HFFc6 (cell line): Measurements from ENCODE around the gene OTX1. TPM values are rescaled to one million over a fixed set of nuclear protein-coding genes. Genes with fewer than 3 reads are reported as not detected.

Experiments used
- DNase-seq: peaks from one replicate; pipeline ENCODE4 v3.0.0-alpha.2; 2018
- H3K27ac Mint-ChIP-seq: 2 replicates; pipeline ENCODE4 v1.8.0; 2020; ENCODE audit warnings: mild to moderate bottlenecking, mixed read lengths
- H3K27me3 Mint-ChIP-seq: 2 replicates; pipeline ENCODE4 v1.8.0; 2021; ENCODE audit warnings: mild to moderate bottlenecking, moderate library complexity, mixed read lengths; ENCODE audit not compliant: insufficient read depth
- H3K36me3 Mint-ChIP-seq: 2 replicates; pipeline ENCODE4 v1.8.0; 2021; ENCODE audit warnings: low read depth, mixed read lengths
- H3K4me1 Mint-ChIP-seq: 2 replicates; pipeline ENCODE4 v1.8.0; 2020; ENCODE audit warnings: low read depth, mixed read lengths
- H3K4me3 Mint-ChIP-seq: 2 replicates; pipeline ENCODE4 v1.8.0; 2020; ENCODE audit warnings: mild to moderate bottlenecking, moderate library complexity, mixed read lengths
- H3K9me3 Mint-ChIP-seq: 2 replicates; pipeline ENCODE4 v1.8.0; 2020; ENCODE audit warnings: mild to moderate bottlenecking, mixed read lengths
- CTCF ChIP-seq: fragments of 200-600 bp; sonication (generic); IDR thresholded peaks from 2 replicates; pipeline ENCODE4 v1.5.0; 2021; ENCODE audit warnings: antibody characterized with exemption, mild to moderate bottlenecking
- total RNA-seq, 6 experiments: library from RNA; stranded (reverse); fragmentation: NEBNext Ultra II Directional; extraction: Animal tissue kit (Norgen Biotek cat#: 25700); gene quantifications; 2 replicates in 1 of 6; 3 replicates in 5 of 6; pipeline ENCODE4 v1.2.3, GENCODE V29; 2021

The OTX1 gene
- total RNA-seq, 6 experiments from 2014 or later = 0.41 to 0.61 (median 0.53) TPM

DNA sequence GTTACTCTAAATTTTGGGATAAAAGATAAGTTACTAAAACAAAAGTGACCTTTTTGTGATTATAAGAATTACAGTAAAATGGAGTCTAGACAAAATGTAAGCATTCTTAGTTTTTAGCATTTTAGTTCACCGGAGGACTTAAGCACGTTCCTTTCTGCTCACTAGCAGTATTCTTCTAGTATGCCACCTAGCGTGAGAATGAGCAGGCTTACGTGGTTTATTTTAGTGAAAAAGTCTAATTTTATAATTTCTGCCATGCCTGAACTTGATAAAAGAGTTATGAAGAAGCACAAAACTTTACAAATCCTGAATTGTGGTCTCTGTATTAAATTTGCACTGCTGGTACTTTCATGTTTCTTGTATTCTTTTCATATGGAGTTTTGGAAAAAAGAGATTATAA is 12.6 kb upstream of the OTX1 start:
- DNase-seq = no peak
- no peak overlapping the region for H3K27ac Mint-ChIP-seq
- no peaks in the 10 kb centered on the region for H3K36me3 Mint-ChIP-seq
- no peaks in the 10 kb centered on the region for H3K27me3 Mint-ChIP-seq
- H3K4me3 Mint-ChIP-seq = no peak overlapping the region
- H3K4me1 Mint-ChIP-seq = peaks cover 7% of the 10 kb centered on the region
- no peak for TF ChIP-seq CTCF
- H3K9me3 Mint-ChIP-seq = no peaks in the 10 kb centered on the region

GRCh38 chr2:63040586-63040985 is 10.0 kb upstream of the OTX1 start:
- no peak for DNase-seq
- Mint-ChIP-seq H3K4me1 (no peaks in the 10 kb centered on the region; the same call in 1 of the 2 replicates), H3K4me3 (no peak overlapping the region), H3K36me3 (peaks cover 3% of the 10 kb centered on the region; the same call in 1 of the 2 replicates), H3K27ac (no peak overlapping the region), H3K27me3 (peaks cover 1% of the 10 kb centered on the region; the same call in 1 of the 2 replicates), H3K9me3 (no peaks in the 10 kb centered on the region)
- TF ChIP-seq CTCF = no peak

- TF ChIP-seq CTCF = no peak
- no peak overlapping the region for H3K4me3 Mint-ChIP-seq
- H3K27me3 Mint-ChIP-seq = peaks cover 1% of the 10 kb centered on the region; the same call in 1 of the 2 replicates
- no peaks in the 10 kb centered on the region; the same call in 1 of the 2 replicates for H3K4me1 Mint-ChIP-seq
- peaks cover 13% of the 10 kb centered on the region for H3K36me3 Mint-ChIP-seq
- no peak for DNase-seq
- no peak overlapping the region for H3K27ac Mint-ChIP-seq
- no peaks in the 10 kb centered on the region for H3K9me3 Mint-ChIP-seq
These were observed 9.0 kb upstream of the OTX1 start for GRCh38 chr2:63041592-63041991.

GRCh38 chr2:63044362-63045327 is 6.0 kb upstream of the OTX1 start:
- no peak for DNase-seq
- Mint-ChIP-seq H3K4me1 (peaks cover 11% of the 10 kb centered on the region), H3K27me3 (peaks cover 5% of the 10 kb centered on the region), H3K4me3 (no peak overlapping the region), H3K9me3 (peaks cover 5% of the 10 kb centered on the region), H3K36me3 (peaks cover 30% of the 10 kb centered on the region), H3K27ac (no peak overlapping the region)
- TF ChIP-seq CTCF = no peak

GRCh38 chr2:63046552-63046951 is 4.1 kb upstream of the OTX1 start:
- Mint-ChIP-seq H3K27ac (no peak overlapping the region), H3K9me3 (peaks cover 5% of the 10 kb centered on the region), H3K4me1 (peaks cover 13% of the 10 kb centered on the region), H3K36me3 (peaks cover 30% of the 10 kb centered on the region), H3K27me3 (peaks cover 7% of the 10 kb centered on the region), H3K4me3 (no peak overlapping the region)
- no peak for TF ChIP-seq CTCF
- no peak for DNase-seq
